ENCODE results near the gene TAF4. TPM values are rescaled to one million over a fixed set of nuclear protein-coding genes. Genes with fewer than 3 reads are reported as not detected.

TAF4 gene, protein sequence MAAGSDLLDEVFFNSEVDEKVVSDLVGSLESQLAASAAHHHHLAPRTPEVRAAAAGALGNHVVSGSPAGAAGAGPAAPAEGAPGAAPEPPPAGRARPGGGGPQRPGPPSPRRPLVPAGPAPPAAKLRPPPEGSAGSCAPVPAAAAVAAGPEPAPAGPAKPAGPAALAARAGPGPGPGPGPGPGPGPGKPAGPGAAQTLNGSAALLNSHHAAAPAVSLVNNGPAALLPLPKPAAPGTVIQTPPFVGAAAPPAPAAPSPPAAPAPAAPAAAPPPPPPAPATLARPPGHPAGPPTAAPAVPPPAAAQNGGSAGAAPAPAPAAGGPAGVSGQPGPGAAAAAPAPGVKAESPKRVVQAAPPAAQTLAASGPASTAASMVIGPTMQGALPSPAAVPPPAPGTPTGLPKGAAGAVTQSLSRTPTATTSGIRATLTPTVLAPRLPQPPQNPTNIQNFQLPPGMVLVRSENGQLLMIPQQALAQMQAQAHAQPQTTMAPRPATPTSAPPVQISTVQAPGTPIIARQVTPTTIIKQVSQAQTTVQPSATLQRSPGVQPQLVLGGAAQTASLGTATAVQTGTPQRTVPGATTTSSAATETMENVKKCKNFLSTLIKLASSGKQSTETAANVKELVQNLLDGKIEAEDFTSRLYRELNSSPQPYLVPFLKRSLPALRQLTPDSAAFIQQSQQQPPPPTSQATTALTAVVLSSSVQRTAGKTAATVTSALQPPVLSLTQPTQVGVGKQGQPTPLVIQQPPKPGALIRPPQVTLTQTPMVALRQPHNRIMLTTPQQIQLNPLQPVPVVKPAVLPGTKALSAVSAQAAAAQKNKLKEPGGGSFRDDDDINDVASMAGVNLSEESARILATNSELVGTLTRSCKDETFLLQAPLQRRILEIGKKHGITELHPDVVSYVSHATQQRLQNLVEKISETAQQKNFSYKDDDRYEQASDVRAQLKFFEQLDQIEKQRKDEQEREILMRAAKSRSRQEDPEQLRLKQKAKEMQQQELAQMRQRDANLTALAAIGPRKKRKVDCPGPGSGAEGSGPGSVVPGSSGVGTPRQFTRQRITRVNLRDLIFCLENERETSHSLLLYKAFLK
- 6.0 and 6.3 TPM in 2 replicates for total RNA-seq

DNA sequence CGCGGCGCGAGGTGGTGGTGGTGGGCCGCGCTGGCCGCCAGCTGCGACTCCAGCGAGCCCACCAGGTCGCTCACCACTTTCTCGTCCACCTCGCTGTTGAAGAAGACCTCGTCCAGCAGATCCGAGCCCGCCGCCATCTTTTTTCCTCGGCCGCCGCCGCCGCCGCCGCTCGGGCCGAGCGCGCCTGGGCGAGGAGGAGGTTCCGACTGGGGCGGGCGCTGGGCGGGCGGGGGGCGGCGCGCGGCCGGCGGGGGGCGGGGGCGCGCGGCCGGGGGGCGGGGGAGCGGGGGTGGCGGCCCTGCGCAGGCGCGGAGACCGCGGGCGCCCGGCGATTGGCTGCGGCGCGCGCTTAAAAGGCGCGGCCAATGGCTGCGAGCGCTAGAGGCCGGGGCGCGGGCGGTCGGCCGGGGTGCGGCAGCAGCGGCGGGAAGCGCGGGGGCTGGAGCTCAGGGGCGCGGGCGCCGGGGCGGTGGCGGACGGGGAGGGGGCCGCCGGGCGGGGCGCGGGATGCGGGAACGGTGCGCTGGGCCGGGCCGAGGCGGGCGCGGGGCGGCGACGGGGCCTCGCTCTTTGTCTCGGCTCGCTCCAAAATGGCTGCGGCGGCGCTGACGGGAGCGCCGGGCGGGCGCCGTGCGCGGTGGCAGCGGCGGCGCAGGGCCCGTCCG, at the start of gene TAF4:
Gene TAF4, minus strand, starts transcription at position 208 of the 665 bp plus-strand sequence. Its CDS starts 71 bp downstream, at position 137.

Small RNAs within 50 kb of the gene (small RNA-seq; reads per million reads assigned to genes)
- not detected for gene MIR3195

Other genes starting within 250 kb of the TAF4 start
- gene LSM14B, start 56.6 kb upstream of the TAF4 start, total RNA-seq, result 35.7 and 38.2 TPM in 2 replicates
- 221 and 232 TPM in 2 replicates for gene PSMA7, start 77.5 kb upstream of the TAF4 start, total RNA-seq
- gene SS18L1, start 77.9 kb upstream of the TAF4 start, total RNA-seq, result 6.7 and 9.9 TPM in 2 replicates
- gene MTG2, start 117.1 kb upstream of the TAF4 start, total RNA-seq, result 14.7 and 33.3 TPM in 2 replicates
- gene HRH3, start 154.4 kb upstream of the TAF4 start, total RNA-seq, result not detected in 2 replicates
- 27.6 and 28.5 TPM in 2 replicates for gene OSBPL2, start 172.6 kb upstream of the TAF4 start, total RNA-seq
- gene ADRM1, start 237.1 kb upstream of the TAF4 start, total RNA-seq, result 61.3 and 62.5 TPM in 2 replicates